Colonic mucosa (tissue), 4 donors: ENCODE data around the gene MAB21L1. TPM values are rescaled to one million over a fixed set of nuclear protein-coding genes. Genes with fewer than 3 reads are reported as not detected.

Experiments used
- DNase-seq: peaks from one replicate; pipeline ENCODE4 v3.0.0-alpha.2; 2020
- H3K27ac ChIP-seq: fragments of 200-600 bp; one replicate; pipeline ENCODE4 v1.8.0; 2021
- H3K27me3 ChIP-seq: fragments of 200-600 bp; one replicate; pipeline ENCODE4 v1.8.0; 2021
- H3K36me3 ChIP-seq: fragments of 200-600 bp; one replicate; pipeline ENCODE4 v1.8.0; 2021
- H3K4me1 ChIP-seq: fragments of 200-600 bp; one replicate; pipeline ENCODE4 v1.8.0; 2021; ENCODE audit warnings: mild to moderate bottlenecking
- H3K4me3 ChIP-seq: fragments of 200-600 bp; one replicate; pipeline ENCODE4 v1.8.0; 2021
- H3K9ac ChIP-seq, 2 donors: one replicate each; pipeline ENCODE4 v1.7.0; 2013; ENCODE audit warnings: control low read depth in 2 of 2, low read depth in 2 of 2, low read length in 2 of 2
- H3K9me3 ChIP-seq: fragments of 200-600 bp; one replicate; pipeline ENCODE4 v1.8.0; 2021
- intact Hi-C: fragments of 100-400 bp; cut with DNase I; formaldehyde crosslinking; loops from one replicate; pipeline ENCODE4 v1.14.1; 2022
- total RNA-seq, 2 donors: library from RNA; stranded (reverse); fragmentation: NEBNext Ultra II Directional in 1 of 2; extraction: Animal tissue kit (Norgen Biotek cat#: 25700) in 1 of 2; gene quantifications; one replicate each; pipeline ENCODE4 v1.2.1, GENCODE V29; 2021
- TF ChIP-seq, protein P1 (sequence below): fragments of 200-600 bp; IDR thresholded peaks from one replicate; pipeline ENCODE4 v1.8.0; 2022; ENCODE audit warnings: antibody characterized with exemption, mild to moderate bottlenecking
- donor health status: healthy.
- donor health status: DM: no; HTN: no; CAD: no.
- donor health status: DM: no; HTN: no; CAD: no.

The MAB21L1 gene
- total RNA-seq, 2 donors from 2014 or later, result 0.37 TPM; not detected in 1

DNA sequence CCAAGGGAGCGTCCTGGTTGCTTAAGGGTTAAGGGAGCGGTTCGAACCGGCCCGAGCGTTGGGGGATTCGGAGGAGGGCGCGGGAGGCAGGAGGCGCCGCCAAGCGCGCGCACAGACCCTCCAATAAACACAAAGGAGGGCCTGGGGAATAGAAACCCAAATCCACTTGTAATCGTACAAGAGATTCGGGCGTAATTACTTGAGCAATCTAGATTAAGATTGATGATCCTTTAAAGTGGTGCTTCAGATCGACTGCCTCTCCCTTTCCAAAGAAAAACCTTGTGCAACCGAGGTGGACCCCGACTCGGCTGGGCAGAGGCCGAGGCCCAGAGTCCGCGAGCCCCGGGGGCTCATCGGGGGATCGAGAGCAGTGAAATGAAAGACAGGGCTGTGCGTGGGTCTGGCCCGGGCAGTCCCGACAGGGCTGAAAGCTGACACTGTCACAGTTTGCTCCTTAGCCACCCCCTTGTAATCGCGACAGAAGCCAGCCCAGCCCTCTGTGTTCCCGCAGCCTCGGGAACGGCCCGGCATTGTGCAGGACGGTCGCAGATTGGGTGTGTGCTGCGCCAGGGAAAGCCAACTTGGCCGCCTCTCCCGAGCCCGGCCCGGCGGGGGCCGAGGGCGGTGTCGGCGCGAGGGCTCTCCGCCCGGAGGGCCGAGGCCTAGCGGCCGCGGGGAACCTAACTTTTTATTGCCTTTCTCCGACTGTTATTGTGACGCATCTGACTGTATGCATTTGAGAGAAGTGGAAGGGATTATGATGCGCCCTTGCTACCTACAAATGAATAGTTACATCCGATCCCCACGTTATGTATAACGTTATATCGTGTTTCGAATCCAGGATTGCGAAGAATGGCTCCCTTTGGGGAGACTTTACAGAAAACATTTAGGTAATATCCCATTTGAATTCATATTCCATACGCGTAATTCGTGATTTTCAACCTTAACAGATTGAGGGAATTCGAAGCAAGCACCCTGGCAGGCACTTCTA lies 5.5 kb downstream of the MAB21L1 start:
- H3K27me3 ChIP-seq, result peaks cover 16% of the 10 kb centered on the region
- H3K9ac ChIP-seq, result peak overlapping the region in 1 of 2 donors; percentile 14
- intact Hi-C loops, result no loop called here
- H3K4me3 ChIP-seq, result peak overlapping the region; percentile 34
- no peaks in the 10 kb centered on the region for H3K4me1 ChIP-seq
- DNase-seq, result peak; percentile 30
- no peaks in the 10 kb centered on the region for H3K36me3 ChIP-seq
- no peak overlapping the region for H3K27ac ChIP-seq
- H3K9me3 ChIP-seq, result no peaks in the 10 kb centered on the region
- TF ChIP-seq, protein P1, sequence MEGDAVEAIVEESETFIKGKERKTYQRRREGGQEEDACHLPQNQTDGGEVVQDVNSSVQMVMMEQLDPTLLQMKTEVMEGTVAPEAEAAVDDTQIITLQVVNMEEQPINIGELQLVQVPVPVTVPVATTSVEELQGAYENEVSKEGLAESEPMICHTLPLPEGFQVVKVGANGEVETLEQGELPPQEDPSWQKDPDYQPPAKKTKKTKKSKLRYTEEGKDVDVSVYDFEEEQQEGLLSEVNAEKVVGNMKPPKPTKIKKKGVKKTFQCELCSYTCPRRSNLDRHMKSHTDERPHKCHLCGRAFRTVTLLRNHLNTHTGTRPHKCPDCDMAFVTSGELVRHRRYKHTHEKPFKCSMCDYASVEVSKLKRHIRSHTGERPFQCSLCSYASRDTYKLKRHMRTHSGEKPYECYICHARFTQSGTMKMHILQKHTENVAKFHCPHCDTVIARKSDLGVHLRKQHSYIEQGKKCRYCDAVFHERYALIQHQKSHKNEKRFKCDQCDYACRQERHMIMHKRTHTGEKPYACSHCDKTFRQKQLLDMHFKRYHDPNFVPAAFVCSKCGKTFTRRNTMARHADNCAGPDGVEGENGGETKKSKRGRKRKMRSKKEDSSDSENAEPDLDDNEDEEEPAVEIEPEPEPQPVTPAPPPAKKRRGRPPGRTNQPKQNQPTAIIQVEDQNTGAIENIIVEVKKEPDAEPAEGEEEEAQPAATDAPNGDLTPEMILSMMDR, result no peak

DNA sequence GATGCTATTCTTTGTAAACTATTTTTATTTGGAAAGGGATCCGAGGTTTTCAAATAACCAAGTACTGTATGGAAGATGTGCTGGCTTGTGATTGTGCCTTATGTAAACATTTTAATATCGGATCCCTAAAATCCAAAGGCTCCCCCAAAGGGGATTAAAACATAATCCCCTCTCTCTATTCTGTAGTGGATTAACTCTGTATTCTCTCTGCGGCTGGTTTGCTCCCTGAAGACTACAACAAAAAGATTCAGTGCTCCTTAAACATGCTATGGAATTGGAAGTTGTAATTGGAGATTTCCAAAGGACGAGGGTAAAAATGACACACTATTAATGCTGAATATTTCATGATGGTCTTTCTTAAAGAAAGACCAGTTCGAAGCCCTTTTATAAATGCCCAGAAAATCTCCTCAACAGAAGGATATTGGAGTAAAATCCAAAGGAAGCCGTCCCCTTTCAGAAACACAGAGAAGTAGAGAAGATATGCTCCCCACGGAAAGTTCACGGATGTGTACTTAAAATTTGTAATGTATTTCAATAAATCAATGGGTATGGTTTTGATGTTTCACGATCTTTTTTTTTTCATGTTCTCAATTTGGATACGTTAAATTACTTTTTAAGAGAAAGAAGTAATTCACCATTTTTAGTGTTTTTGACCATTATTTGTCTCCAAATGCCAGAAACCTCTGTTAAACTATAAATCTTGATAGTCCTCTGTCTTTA lies 6.5 kb downstream of the MAB21L1 start:
- H3K4me1 ChIP-seq, result no peaks in the 10 kb centered on the region
- TF ChIP-seq, protein P1, result no peak
- peaks cover 16% of the 10 kb centered on the region for H3K27me3 ChIP-seq
- H3K9ac ChIP-seq, result no peak overlapping the region
- H3K9me3 ChIP-seq, result no peaks in the 10 kb centered on the region
- no peak overlapping the region for H3K4me3 ChIP-seq
- no peaks in the 10 kb centered on the region for H3K36me3 ChIP-seq
- DNase-seq, result no peak
- intact Hi-C loops, result no loop called here
- no peak overlapping the region for H3K27ac ChIP-seq

DNA sequence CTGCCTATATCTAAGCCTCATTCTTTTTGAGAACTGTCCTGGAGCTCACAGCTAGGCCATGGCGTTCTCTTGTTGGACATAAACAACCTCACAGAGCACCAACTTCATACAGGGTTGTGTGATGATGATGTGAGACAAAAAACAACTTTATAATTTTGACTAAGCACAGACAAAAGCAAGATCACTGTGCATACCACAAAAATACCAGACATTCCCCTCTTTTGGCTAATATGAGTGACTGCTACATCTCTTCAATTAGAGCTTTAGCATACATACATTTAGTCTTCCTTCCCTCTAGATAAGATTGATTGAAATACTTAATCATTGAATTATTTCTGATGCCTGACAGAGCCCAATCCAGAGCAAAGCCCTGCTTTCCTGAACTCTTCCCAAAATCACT lies 8.3 kb downstream of the MAB21L1 start:
- no peak overlapping the region for H3K27ac ChIP-seq
- TF ChIP-seq, protein P1, result no peak
- no peak overlapping the region for H3K9ac ChIP-seq
- intact Hi-C loops, result no loop called here
- no peak overlapping the region for H3K4me3 ChIP-seq
- H3K36me3 ChIP-seq, result no peaks in the 10 kb centered on the region
- DNase-seq, result no peak
- peaks cover 16% of the 10 kb centered on the region for H3K27me3 ChIP-seq
- no peaks in the 10 kb centered on the region for H3K9me3 ChIP-seq
- no peaks in the 10 kb centered on the region for H3K4me1 ChIP-seq

- H3K27me3 ChIP-seq, result no peaks in the 10 kb centered on the region
- TF ChIP-seq, protein P1, result no peak
- intact Hi-C loops, result no loop called here
These were observed 11.1 kb downstream of the MAB21L1 start for GRCh38 chr13:35465371-35465770.

GRCh38 chr13:35460061-35460460 lies 16.4 kb downstream of the MAB21L1 start:
- no peaks in the 10 kb centered on the region for H3K36me3 ChIP-seq
- H3K4me3 ChIP-seq, result no peak overlapping the region
- TF ChIP-seq, protein P1, result no peak

More at GRCh38 chr13:35465371-35465770, 11.1 kb downstream of the MAB21L1 start:
- Histone ChIP-seq H3K9me3 (no peaks in the 10 kb centered on the region), H3K27ac (no peak overlapping the region), H3K4me1 (no peaks in the 10 kb centered on the region), H3K9ac (no peak overlapping the region), H3K36me3 (no peaks in the 10 kb centered on the region), H3K4me3 (no peak overlapping the region)
- DNase-seq, result no peak

More at GRCh38 chr13:35460061-35460460, 16.4 kb downstream of the MAB21L1 start:
- H3K27me3 ChIP-seq, result no peaks in the 10 kb centered on the region
- no peaks in the 10 kb centered on the region for H3K4me1 ChIP-seq
- no peak overlapping the region for H3K9ac ChIP-seq
- H3K9me3 ChIP-seq, result no peaks in the 10 kb centered on the region
- no peak for DNase-seq
- intact Hi-C loops, result no loop called here
- H3K27ac ChIP-seq, result no peak overlapping the region
